ENCODE measurements around the gene ROBO2.

ROBO2 gene

DNA sequence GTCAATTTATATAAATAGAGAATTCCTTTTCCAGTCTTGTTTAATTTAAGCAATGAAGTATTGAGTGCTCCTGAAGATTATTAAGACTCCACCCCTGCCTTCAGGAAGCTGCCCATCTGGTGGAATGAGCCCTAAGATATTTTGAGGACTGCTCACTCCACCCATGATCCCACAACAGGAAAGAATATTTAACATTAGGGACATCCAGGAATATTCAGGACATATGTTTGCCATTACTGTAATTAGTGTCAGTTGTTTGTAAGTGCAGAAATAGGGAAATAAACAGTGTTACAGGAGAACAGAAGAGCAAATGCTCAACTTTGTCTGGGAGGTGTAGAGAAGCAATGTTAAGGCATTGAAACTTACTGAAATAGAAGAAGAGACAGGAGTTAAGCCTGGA lies 375.0 kb downstream of the ROBO2 start:
- no peak for DNase-seq (ENCODE audit: low read depth)

DNA sequence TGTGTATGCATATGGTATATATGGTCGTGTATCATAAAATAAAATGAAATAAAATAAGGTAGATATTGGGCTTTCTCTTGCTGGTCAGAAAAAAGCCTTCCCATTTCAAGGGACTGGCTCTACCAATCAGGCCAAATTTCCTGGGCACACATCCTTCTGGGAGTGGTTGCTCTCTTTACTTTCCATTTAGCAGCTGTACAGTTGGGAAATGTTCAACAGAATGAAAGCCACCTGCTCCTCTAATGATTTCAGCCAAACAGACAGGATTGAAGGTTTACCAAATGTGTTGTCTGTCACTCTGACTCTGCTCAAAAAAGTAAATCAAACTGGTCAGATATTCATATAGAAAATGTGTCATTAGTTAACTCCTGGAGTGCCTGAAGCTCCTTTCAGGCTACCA lies 380.4 kb downstream of the ROBO2 start:
- no peak for DNase-seq (ENCODE audit: low read depth)

DNA sequence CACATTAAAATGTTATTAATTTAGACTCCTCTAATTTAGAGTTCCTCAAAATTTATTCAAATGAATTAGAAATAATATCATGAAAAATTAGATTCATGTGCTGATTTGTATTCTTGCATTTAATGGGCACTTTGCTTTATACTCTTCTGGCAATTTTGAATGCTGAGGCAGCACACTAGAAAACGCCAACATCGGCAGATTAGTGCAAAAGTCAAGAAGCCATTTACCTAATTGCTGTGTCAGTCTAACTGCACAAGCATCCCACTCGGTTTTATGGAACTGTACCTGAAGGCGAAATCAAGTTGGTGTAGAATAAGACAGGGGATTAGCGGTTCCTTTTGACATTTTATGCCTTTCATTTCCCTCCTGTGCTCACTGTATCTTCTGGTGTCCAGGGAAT lies 382.0 kb downstream of the ROBO2 start:
- DNase-seq (ENCODE audit: low read depth), result no peak

DNA sequence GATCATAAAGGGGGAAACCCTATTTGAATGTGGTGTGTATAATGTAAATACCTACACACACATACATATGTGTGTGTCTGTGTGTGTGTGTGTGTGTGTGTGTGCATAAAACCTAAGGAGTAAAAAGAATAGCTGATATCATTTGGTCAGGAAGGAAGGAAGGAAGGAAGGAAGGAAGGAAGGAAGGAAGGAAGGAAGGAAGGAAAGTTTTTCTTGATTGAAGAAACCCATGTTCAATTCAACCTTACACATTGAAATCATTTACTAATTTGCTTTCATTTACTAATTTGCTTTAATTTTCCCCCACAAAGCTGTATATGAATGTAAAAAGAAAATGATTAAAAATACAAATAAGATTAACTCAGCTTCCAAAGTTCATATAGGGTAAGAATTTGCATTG lies 386.6 kb downstream of the ROBO2 start:
- DNase-seq (ENCODE audit: low read depth), result no peak

DNA sequence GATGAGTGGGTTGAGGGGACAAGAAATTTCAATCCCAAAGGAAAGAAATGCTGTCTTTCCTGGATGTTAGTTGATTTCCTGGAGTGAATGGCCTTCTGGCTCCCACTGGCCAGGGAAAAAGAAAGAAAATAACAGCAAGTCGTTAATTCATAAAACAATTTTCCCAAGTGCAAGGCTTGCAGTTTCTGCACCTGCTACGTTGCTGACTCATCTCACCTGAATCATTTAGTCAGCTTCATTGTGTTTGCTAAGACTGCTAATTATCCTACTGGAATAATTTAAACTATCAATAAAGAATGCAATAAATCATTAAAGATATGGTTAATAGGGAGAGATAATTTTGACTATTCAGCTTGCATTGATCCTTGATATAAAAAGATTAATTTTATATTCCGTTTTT lies 387.6 kb downstream of the ROBO2 start:
- no peak for DNase-seq (ENCODE audit: low read depth)

DNA sequence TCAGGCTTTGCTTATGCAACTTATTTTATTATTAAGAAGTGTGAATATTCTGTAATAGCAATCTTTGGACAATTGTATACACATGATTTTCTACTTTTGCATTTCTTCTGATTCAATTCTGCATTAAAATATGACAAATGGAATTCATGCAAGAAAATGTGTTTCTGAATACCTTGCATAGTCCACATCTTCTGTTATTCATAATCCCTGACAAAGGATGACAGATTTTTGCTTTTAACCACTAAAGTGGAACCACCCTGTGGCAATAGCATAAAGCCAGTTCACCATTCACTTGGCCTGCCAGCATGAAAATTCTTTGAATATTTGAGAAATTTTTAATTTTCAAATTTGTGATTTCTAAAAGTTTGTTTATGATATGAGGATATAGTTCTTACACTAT lies 397.0 kb downstream of the ROBO2 start:
- DNase-seq (ENCODE audit: low read depth), result no peak

DNA sequence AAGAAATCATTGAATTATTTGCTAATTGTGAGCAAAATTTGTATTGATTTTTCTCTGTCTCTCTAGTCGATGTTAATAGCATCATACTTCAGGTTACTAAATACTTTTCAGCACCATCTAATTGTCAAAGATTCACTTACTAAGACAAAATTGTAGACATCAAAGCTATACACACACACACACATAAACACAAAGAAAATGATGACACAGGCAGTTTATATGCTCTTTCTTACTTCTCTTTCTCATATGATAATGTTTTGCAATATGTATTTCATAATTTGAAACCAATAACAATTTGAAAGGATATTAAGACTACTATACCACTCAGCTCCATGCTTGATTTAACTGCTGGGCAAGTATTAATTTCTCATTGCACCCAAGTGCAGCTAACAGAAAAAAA lies 406.2 kb downstream of the ROBO2 start:
- no peak for DNase-seq (ENCODE audit: low read depth)

DNA sequence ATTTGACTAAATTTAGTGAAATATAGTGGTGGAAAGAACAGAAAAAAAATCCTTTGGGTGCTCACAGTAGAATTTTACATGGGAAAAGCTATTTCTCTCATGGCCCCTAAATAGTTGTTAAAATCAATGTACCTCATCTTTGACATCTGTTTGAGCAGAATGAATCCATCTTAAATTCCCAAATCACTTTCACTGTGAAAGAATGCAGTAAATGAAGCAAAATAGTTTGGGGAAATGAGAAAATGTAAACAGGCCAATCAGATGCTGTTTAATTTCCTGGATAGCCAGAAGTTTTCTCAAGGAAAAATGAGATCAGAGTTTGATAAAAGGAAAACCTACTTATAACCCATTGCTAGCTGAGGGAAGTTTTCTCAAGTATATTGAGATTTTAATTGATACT lies 406.9 kb downstream of the ROBO2 start:
- DNase-seq (ENCODE audit: low read depth), result no peak

DNA sequence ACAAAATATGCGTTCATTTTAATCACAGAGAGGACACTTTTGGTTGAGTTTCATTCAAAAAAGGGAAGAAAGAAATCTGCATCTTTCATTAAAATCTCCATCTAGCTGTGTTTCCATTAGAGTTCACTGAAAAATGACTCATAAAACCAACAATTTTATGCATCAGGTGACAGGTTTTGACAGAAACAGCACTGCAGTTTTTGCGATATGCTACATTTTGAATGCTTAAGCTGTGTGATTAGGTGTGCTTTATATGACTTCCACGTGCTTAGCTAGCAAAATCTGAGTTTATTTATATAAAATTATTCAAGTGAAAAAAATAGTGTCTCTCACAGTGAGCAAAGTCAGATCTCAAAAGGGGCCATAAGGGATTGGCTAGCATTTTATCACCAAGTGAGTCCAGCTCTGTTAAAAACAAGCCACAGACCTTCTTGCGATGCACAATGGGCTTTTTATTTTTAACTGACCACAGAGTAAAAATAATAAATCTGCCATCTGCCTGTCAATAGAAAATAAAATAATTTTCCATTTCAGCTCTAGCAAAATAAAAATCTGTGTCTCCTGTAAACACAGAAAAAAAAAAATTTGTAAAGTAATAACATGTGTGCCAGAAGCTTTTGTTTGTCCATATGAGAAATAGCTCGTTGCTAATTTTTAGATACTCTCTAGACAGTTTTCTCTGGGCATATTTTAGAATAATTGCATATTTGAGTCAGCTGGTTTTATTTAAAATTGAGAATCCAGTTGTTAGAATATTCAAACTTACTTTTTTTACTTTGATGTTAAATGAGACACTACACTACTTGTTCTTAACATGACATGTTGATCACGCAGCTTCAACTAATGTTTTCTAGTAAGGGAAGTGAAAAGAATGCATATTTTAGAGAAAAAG lies 409.8 kb downstream of the ROBO2 start:
- no peak for DNase-seq (ENCODE audit: low read depth)

DNA sequence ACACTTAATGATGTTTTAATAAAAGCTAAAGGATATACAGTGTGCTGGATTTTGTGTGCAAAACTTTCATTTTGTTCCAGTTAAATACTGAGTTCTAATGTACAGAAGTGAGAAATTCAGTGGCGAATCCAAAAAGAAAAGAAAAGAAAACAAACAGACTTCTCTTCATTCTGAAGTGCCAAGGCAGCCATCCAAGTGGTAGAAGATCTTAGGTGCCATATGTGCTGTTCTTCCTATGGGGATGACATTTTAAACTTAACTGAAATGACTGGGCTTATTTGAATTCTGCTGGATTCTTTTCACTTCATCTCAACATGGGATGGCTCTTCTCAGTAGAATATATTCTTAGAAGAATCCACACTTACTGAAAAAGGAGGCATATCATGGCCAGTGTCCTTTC lies 416.5 kb downstream of the ROBO2 start:
- no peak for DNase-seq (ENCODE audit: low read depth)

DNA sequence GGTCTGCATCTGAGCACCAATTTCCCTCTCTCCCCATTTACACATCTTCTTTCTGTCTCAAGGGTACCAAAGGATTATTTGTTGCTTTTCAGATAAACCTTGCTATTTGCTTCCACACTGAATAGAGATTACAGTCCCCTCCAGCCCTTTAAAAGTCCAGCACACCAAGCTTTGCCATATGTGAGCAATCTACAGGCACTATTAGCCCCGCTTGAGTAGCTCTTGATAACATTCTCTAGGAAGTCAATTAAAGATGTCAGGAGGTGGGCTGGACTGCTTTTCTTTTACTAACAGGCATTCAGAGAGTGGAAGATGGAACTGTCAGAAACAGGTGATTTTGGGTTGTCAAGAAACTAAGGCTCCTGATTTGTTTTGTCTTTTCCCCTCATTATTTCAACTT lies 417.0 kb downstream of the ROBO2 start:
- DNase-seq (ENCODE audit: low read depth), result no peak

DNA sequence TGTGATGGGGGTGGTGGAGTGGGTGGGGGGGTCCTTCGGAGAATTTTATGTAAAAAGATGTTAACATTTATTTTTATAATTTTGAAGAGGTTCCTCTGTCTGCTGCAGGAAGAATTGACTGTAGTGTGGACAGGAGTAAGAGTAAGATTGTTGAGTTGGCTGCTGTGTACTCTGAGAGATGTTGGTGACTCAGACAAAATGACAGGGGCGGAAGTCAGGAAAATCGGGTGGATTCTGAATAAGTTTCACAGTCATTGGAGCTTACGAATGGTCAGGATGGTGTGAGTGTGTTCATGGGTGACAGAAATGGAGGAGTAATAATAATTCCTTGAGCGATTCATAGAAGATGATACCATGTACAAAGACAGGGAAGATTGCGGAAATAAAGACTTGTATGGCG lies 420.0 kb downstream of the ROBO2 start:
- DNase-seq (ENCODE audit: low read depth), result no peak

DNA sequence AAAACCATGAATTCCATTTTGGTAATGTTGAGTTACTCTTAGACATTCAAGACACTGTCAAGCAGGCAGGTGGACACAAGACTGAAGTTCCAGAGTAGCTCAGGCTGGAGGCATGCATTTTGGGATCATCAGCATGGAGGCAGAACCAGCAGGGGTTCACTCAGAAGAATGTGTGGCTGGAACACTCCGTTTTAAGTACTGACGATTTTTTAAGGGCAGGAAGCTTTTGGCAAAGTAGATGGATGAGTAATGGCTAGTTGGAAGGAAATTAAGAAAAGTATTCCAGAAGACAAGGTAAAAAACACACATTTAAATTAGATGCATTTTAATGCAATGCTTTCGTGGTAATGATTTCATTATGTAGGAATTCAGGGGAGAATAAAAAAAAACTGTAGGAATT lies 420.4 kb downstream of the ROBO2 start:
- no peak for DNase-seq (ENCODE audit: low read depth)

DNA sequence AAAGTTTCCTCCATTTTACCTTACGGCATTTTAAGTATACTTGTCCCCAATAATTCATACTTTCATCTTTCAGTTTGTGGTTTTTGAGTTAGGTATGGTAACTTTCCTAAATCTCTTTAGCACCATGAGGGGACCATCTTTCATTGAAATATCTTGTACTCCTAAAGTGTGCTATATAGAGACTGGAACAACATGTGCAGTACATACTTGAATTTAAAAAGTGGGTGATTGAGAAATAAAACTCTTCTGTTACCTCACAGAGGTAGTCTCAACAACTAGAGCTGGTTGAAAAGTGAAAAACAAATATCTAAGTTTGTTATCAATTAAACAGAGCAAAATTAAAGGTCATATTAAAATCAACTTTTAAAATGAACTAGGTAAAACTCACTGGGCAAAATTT lies 423.1 kb downstream of the ROBO2 start:
- no peak for DNase-seq (ENCODE audit: low read depth)

DNA sequence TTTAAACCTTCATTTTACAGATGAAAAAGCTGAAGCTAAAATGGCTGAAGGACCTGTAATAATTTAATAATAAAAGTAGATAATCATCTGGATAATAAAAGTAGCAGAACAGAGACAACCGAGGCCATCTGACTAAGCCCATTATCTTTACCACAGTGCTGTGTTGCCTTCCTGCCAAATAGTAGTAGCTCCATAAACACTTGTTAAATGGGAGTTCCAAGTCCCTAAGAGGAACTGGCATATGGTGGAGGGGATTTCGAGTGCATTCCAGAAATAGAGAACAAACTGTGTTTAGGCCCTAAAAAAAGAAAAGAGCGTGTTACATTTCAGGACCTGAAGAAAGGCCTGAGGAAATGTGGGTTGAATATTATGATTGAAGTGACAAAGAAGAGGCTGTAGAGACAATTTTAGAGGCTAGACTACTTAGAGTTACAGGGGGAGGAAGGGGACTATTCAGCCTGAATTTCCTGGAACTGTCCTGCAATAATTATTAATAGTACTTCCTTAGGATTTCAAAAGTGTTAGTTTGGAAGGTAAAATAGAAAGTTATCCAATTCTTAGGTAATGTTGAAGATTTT lies 424.3 kb downstream of the ROBO2 start:
- no peak for DNase-seq (ENCODE audit: low read depth)

DNA sequence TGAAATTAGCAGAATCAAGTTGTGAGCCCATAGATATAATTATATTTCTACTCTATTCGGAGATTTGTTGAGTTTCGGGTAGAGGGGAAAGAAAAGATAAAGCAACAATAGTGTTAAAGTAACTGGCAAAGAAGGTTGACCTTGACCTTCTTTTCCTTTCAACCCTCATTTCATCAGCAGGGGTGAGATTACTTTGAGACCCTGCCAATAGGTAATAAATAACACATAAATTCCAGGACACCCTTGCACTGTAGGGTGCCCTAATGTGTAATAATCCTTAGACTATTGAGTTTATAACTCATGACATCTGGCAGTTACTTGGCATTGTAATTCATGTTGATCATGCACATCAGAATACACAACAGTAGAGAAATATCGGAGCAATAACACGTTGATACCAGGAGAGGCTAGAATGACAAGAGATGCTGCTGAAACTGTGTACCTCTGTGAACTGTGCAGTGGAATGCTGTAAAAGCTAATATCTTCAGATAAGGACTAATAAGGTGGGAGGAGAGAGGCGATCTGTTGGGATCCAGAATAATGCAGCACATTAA lies 426.7 kb downstream of the ROBO2 start:
- DNase-seq (ENCODE audit: low read depth), result no peak

DNA sequence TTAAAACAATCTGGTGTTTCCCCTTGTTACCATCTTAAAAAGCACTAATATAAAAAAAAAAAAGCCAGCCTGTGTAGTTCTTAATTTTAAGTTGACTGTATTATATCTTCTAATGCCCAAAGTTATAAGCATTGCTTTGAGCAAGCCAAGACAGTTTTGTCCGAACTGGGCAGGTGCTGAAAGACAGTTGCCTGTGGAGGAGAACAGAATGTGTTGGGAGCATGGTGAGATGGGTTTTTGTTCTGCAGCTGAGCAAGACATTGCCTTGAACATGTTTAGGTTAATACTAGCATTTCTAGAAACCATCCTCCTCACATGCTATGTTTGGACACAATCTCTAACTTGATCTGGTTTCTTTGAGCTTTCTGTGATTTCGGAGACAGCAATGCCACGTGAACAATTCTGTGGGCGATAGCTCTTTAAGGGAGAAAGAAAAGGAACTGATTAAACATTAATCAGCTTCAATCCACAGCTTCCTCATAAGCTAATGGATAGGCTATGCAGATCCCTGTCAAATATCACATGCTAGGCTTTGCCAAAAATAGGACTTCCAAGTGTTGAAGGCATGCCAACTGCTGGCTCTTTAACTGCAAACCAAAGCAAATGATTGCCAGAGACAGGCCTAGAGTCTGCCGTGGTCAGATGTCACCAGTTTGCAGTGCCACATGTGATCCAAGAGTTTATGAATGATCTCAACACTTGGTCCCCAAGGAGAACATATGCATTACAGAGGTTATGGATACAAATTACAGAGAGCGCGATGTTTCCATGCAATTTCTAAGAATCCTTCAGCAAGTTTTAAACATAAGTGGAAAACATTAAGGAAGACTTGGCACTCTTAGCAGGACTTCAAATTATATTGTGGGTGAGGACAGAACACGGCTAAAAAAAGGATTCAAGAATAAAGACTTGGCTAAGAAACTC lies 428.1 kb downstream of the ROBO2 start:
- no peak for DNase-seq (ENCODE audit: low read depth)

DNA sequence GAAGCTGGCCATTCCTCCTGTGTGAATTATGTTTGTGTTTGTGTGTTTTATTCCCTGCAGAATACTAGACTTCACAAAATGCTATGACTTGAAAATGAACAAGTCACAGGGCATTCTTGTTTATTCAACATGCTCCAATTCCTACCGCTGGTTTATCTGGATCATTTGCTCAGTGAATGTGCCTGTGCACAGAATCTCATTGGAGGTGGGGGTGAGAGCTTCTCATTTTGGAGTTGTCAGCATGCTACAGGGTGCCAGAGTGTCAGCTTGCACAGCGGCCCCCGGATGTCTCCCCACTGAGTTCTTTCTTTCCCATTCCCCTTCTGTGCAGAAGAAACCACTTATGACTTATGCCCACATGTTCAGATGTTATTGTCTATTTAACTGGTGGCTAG lies 428.7 kb downstream of the ROBO2 start:
- DNase-seq (ENCODE audit: low read depth), result no peak

DNA sequence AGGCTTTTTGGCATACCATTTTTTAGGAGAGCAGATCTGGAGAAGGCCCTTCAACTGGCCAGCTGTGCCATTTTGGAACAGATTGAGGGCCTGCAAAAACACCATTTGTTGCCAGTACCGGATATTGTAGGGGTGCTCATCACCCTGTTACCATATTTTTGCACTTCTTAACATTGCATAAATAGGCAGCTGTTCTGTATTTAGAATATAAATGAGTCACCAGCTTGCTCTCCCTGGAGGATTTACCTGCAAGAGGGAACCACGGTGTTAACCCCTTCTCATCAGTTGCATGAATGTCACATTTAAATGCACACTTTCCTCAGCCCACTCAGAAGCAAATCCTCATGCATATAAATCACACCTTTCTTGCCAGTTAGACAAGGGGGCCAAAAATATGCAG lies 435.6 kb downstream of the ROBO2 start:
- no peak for DNase-seq (ENCODE audit: low read depth)

DNA sequence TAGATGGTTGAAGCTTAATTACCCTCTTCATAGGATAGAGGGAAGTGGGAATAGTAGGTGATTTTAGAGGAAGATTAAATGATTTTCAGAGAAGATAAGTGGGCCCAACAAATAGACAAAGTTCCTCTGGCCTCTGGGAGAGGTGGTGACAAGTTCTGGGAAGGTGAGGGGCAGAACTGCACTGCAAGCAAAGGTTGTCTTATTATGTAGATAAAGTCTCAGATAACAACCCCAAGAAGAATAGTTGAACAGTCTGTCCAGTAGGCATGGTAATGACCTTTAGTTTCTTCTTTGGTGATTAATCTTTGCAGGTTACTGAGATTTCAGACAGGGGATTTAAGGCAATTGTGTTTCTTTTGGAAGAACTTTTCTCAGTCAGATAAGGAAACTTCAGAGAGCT lies 439.1 kb downstream of the ROBO2 start:
- DNase-seq (ENCODE audit: low read depth), result no peak

DNA sequence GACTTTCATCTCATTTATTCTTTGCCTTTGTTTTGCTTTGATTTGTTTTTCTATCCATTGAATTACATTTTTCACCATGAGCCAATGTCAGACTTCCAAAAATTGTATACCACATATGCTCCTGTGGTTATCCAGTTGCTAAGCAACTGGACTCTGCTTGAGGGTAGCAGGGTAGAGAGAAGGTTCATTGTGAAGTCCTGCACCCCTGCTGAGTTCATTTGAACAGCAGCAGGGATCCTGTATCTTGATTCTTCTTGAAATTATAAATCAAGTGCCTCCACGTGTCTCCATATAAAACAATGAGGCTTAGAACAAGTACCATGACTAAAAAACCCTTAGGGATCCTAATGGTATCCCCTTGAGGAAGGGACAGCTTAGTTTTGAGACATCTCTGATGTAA lies 449.3 kb downstream of the ROBO2 start:
- no peak for DNase-seq (ENCODE audit: low read depth)

DNA sequence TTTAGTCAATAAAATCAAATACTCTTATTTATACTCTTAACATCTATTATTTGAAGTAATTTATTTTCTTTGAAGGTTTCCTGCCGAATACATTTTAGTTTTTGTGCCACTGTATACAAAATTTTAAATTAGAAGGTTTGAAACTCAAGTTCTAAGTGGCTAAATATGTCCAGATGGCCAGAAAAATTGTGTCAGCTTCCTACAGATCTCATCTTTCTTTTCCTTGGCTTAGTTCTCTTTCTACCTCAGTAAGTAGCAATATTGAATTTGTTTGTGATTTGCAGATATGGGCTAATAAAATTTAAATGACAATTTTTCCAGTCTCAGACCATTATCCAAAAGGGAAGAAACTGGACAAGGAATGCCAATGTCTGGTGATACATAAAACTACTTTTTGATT lies 452.1 kb downstream of the ROBO2 start:
- no peak for DNase-seq (ENCODE audit: low read depth)

DNA sequence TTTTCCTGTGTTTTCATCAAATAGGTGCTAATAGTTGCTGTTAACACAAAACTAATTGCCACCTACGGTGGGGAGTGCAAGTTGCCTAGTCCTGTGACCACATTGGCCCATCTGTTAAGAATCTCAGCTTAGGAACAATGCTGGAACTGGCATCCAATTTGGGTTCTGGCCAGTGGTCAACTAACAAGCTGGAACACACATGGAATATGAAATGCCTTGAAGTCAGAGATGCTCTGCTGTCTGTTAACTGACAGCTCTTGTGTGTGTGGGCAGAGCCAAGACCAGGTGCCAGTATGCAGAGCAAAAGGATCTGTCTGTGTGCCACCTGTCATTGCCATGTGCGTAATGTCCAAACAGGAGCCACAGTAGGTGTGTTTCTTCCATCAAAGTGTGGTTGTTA lies 460.8 kb downstream of the ROBO2 start:
- DNase-seq (ENCODE audit: low read depth), result no peak

All from stimulated activated CD8-positive, alpha-beta memory T cell treated with anti-CD3 and anti-CD28 coated beads, Interleukin-15, amount 100 ng/mL, for 1 hour (primary cell).